Progenitor cell of endocrine pancreas (in vitro differentiated cells): ENCODE results near the gene ATAT1. TPM values are rescaled to one million over a fixed set of nuclear protein-coding genes. Genes with fewer than 3 reads are reported as not detected.

Experiments
- DNase-seq: peaks from one replicate; pipeline ENCODE4 v3.0.0; 2021; ENCODE audit warnings: low spot score; ENCODE audit not compliant: unreplicated experiment
- H3K27ac Mint-ChIP-seq: 2 replicates; pipeline ENCODE4 v1.8.0; 2021; ENCODE audit warnings: mild to moderate bottlenecking, moderate library complexity, mixed read lengths
- H3K27me3 Mint-ChIP-seq: 2 replicates; pipeline ENCODE4 v1.8.0; 2021; ENCODE audit warnings: mixed read lengths
- H3K36me3 Mint-ChIP-seq: 2 replicates; pipeline ENCODE4 v1.8.0; 2022; ENCODE audit warnings: mixed read lengths; ENCODE audit not compliant: insufficient read depth
- H3K4me1 Mint-ChIP-seq: 2 replicates; pipeline ENCODE4 v1.8.0; 2021; ENCODE audit warnings: low read depth, mixed read lengths
- H3K4me3 Mint-ChIP-seq: 2 replicates; pipeline ENCODE4 v1.8.0; 2021; ENCODE audit warnings: low read depth, mild to moderate bottlenecking, moderate library complexity, mixed read lengths
- H3K9me3 Mint-ChIP-seq: 2 replicates; pipeline ENCODE4 v1.8.0; 2021; ENCODE audit warnings: low read depth, mixed read lengths
- total RNA-seq: library from RNA; stranded (reverse); gene quantifications from 2 replicates; pipeline ENCODE4 v1.2.1, GENCODE V29; 2021
- TF ChIP-seq, protein P1 (sequence below): fragments of 200-600 bp; sonication (generic); IDR thresholded peaks from one replicate; pipeline ENCODE4 v1.5.0; 2021; ENCODE audit warnings: antibody characterized with exemption, mild to moderate bottlenecking; ENCODE audit not compliant: unreplicated experiment

Gene ATAT1
- total RNA-seq, 1 donor from 2014 or later: 71.2 TPM

DNA sequence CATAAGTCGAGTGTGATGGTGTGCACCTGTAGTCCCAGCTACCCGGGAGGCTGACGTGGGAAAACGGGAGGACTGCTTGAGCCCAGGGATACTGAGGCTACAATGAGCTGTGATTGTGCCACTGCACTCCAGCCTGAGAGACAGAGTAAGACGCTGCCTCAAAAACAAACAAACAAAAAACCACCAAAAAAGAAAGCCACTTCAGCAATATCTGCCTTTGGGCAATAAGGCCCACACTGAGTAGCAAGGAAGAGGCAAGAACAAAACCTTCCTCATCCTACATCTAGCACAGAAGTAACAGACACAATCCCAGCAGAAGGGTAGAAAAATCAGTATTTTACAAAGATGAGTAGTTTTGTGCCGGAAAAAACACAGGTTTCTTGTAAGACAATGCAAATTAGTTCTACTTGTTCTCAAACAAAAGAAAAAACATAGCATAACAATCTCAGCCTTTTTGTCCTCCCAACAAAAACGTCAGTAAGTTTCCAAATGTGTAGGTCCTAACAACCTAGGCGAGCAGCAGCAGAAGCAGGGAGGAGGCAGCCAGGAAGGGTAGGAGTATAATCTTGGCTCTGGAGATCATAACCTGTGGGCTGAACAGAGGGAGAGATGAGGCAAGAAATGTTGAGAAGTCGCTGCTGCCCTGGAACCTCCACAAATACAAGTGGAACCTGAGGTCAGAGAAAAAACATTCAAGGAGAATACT lies 15.4 kb upstream of the ATAT1 start:
- H3K9me3 Mint-ChIP-seq: no peaks in the 10 kb centered on the region
- peaks cover 37% of the 10 kb centered on the region for H3K36me3 Mint-ChIP-seq
- peaks cover 31% of the 10 kb centered on the region for H3K4me1 Mint-ChIP-seq
- no peak for DNase-seq
- H3K27me3 Mint-ChIP-seq: no peaks in the 10 kb centered on the region
- H3K4me3 Mint-ChIP-seq: no peak overlapping the region
- TF ChIP-seq, protein P1, sequence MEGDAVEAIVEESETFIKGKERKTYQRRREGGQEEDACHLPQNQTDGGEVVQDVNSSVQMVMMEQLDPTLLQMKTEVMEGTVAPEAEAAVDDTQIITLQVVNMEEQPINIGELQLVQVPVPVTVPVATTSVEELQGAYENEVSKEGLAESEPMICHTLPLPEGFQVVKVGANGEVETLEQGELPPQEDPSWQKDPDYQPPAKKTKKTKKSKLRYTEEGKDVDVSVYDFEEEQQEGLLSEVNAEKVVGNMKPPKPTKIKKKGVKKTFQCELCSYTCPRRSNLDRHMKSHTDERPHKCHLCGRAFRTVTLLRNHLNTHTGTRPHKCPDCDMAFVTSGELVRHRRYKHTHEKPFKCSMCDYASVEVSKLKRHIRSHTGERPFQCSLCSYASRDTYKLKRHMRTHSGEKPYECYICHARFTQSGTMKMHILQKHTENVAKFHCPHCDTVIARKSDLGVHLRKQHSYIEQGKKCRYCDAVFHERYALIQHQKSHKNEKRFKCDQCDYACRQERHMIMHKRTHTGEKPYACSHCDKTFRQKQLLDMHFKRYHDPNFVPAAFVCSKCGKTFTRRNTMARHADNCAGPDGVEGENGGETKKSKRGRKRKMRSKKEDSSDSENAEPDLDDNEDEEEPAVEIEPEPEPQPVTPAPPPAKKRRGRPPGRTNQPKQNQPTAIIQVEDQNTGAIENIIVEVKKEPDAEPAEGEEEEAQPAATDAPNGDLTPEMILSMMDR: no peak
- H3K27ac Mint-ChIP-seq: peak overlapping the region; percentile 21

DNA sequence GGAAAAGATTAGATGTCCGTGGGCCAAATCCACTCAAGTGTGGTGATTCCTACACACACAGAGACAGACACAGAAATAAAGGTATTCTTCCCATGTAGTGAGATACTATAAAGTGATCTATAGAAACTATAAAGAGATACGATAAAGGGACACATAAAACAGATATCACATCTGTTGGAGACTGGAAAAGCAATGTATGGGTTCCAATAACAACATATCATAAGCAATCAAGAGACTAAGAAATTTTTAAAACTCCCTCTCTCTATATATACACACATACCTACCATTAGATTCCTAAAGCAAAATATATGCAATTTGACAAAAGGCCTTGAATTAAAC lies 14.8 kb upstream of the ATAT1 start:
- Mint-ChIP-seq H3K36me3 (peaks cover 37% of the 10 kb centered on the region), H3K4me1 (peaks cover 31% of the 10 kb centered on the region), H3K27ac (peak overlapping the region; percentile 21), H3K27me3 (no peaks in the 10 kb centered on the region), H3K4me3 (no peak overlapping the region), H3K9me3 (no peaks in the 10 kb centered on the region)
- DNase-seq: no peak
- TF ChIP-seq, protein P1: no peak

DNA sequence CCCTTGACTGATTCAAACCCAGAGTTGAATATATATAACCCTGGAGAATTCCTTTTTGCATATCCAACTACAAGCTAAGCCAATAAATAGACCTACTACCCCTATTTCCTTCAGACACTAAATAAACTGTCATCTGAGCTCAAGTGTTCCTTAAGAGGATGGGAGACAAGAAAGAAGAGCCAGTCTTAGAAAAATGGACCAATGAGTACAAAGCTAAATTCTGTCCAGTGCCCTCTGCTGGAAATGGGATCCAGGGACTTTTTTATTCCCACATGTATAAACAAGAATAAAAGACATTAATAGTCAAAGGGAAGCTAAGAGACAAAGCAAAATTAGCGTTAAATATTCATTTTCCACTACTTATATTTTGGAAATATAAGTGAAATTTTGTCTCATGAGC lies 14.5 kb upstream of the ATAT1 start:
- H3K4me1 Mint-ChIP-seq: peaks cover 33% of the 10 kb centered on the region
- H3K9me3 Mint-ChIP-seq: no peaks in the 10 kb centered on the region
- DNase-seq: no peak
- peaks cover 40% of the 10 kb centered on the region for H3K36me3 Mint-ChIP-seq
- H3K4me3 Mint-ChIP-seq: no peak overlapping the region
- no peaks in the 10 kb centered on the region for H3K27me3 Mint-ChIP-seq
- TF ChIP-seq, protein P1: peak; percentile 26
- peak overlapping the region; percentile 21 for H3K27ac Mint-ChIP-seq

DNA sequence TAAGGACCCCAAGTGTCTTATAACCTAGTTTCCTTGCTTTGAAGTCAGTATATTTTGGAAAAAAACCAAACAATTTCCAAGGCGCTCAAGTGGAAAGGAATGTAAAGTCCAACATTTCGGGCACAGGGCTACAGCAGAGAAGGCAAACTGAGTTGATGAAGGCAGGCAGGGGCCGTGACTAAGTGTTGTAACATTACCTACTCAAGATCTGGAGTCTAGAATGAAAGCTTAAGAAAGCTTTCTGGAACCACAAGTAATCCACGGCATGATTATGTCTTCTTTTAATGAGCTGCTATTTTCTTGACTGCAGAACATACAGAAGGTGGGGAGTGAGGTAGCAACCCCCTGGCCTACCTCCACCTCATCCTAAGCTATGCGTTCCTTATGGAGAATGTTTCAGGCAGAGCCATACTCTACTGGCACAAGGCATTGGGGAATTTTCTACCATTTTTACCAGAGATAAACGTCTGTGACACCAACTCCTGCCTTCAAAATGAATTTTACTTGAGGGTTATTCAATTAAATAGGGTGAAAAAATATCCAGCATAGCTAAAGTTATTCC lies 13.9 kb upstream of the ATAT1 start:
- Mint-ChIP-seq H3K27ac (peak overlapping the region; percentile 65), H3K9me3 (no peaks in the 10 kb centered on the region), H3K27me3 (no peaks in the 10 kb centered on the region), H3K36me3 (peaks cover 36% of the 10 kb centered on the region), H3K4me1 (peaks cover 30% of the 10 kb centered on the region), H3K4me3 (peak overlapping the region; percentile 12)
- TF ChIP-seq, protein P1: no peak
- no peak for DNase-seq

DNA sequence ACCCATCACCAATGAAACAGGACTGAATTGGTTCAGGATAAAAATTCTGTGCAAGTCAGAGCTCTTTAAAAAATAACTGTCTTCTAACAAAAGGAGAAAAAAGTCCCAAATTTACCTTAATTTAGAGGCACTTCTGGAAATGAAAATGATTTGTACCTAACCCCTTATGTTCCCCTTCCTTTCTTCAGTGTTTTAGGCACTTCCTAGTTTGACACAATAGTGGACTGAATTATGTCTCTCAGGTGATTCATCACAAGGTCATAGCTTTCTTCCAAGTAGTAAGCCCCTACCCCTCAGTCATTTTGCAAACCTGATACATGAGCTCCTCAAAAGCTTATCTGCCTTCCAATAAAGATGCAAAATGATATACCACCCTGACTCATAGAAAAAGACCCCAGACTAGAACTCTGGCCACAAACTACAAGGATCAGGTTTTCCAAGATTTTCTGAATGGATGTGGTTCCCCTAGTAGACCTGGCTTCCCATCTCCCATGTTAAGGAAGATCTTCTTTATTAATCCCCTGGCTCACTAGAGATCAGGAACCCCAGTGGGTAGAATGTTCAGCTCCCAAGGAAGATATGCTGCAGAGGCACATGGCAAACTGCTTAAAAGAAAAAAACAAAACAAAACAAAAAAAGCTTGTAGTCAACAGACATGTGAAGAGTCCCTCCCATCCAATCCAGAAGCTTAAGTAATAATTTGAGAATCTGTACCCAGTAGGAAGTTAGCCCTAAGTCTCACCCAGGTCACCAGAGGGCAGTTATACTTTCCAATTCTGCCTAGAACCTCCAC lies 13.2 kb upstream of the ATAT1 start:
- H3K36me3 Mint-ChIP-seq: peaks cover 35% of the 10 kb centered on the region
- peak overlapping the region; percentile 100 for H3K4me3 Mint-ChIP-seq
- TF ChIP-seq, protein P1: no peak
- H3K4me1 Mint-ChIP-seq: peaks cover 33% of the 10 kb centered on the region
- H3K27ac Mint-ChIP-seq: peak overlapping the region; percentile 65
- no peaks in the 10 kb centered on the region for H3K27me3 Mint-ChIP-seq
- DNase-seq: no peak
- no peaks in the 10 kb centered on the region for H3K9me3 Mint-ChIP-seq
